Activated B cell treated with CpG ODN at 0.5 μM for 24 hours (primary cell): ENCODE measurements around the gene CROCC. TPM values are rescaled to one million over a fixed set of nuclear protein-coding genes. Genes with fewer than 3 reads are reported as not detected.

Source experiments
- ATAC-seq: fragments of 200-7000 bp; cut with Tn5 transposase; one replicate; pipeline ENCODE4 v1.10.0; 2021; ENCODE audit warnings: low read depth, mild to moderate bottlenecking, moderate library complexity
- CTCF ChIA-PET: fragments of 350-600 bp; sonication (Branson Sonifier 250); formaldehyde crosslinking; loops from one replicate; lab custom pipeline; 2021; ENCODE audit warnings: antibody characterized with exemption; lab: Charles Lee
- POLR2A ChIA-PET: fragments of 350-600 bp; sonication (Branson Sonifier 250); formaldehyde crosslinking; loops from one replicate; lab custom pipeline; 2021; ENCODE audit warnings: antibody characterized with exemption; lab: Charles Lee
- DNase-seq: peaks from one replicate; pipeline ENCODE4 v3.0.0; 2022
- H3K27ac Mint-ChIP-seq: one replicate; pipeline ENCODE4 v1.8.0; 2020; ENCODE audit warnings: mixed read lengths
- H3K27me3 Mint-ChIP-seq: one replicate; pipeline ENCODE4 v1.8.0; 2021; ENCODE audit warnings: mixed read lengths
- H3K36me3 Mint-ChIP-seq: one replicate; pipeline ENCODE4 v1.8.0; 2021; ENCODE audit warnings: low read depth, mixed read lengths
- H3K4me1 Mint-ChIP-seq: one replicate; pipeline ENCODE4 v1.8.0; 2021; ENCODE audit warnings: mixed read lengths
- H3K4me3 Mint-ChIP-seq: one replicate; pipeline ENCODE4 v1.8.0; 2020; ENCODE audit warnings: mild to moderate bottlenecking, mixed read lengths
- H3K9me3 Mint-ChIP-seq: one replicate; pipeline ENCODE4 v1.8.0; 2020; ENCODE audit warnings: mixed read lengths
- CTCF ChIP-seq: fragments of 200-600 bp; IDR thresholded peaks from one replicate; pipeline ENCODE4 v1.8.0; 2022; ENCODE audit warnings: antibody characterized with exemption, mild to moderate bottlenecking
- intact Hi-C: fragments of 100-400 bp; cut with micrococcal nuclease; formaldehyde crosslinking; loops from one replicate; pipeline ENCODE4 v1.15.1; 2024
- total RNA-seq: library from RNA; stranded (reverse); gene quantifications from 2 replicates; pipeline ENCODE4 v1.2.3, GENCODE V29; 2022

The CROCC gene
- total RNA-seq, 1 donor from 2014 or later = 30.4 TPM

DNA sequence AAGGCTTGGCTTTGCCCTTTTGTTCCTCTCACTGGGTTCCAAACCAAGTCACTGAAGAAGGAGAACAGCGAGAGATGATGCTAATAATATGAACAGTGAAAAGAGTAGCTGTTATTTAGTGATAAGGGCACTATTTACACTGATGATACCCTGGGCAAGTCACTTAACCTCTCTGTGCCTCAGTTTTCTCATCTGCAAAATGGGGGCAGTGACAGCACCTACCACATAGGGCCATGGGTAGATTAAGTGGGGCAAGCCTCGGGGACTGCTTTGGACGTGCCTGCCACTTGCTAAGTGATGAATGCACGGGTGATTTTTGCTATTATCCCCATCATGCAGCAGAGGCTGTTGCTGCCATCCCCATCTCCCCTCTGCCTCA lies 80.8 kb downstream of the CROCC start:
- intact Hi-C loops = no loop called here
- ATAC-seq (no peak), DNase-seq (no peak)
- ChIA-PET CTCF (no interaction called here), POLR2A (no interaction called here)
- no peaks in the 10 kb centered on the region for H3K9me3 Mint-ChIP-seq
- H3K36me3 Mint-ChIP-seq = peaks cover 52% of the 10 kb centered on the region
- no peak overlapping the region for H3K4me3 Mint-ChIP-seq
- H3K4me1 Mint-ChIP-seq = no peaks in the 10 kb centered on the region
- H3K27me3 Mint-ChIP-seq = no peaks in the 10 kb centered on the region
- H3K27ac Mint-ChIP-seq = no peak overlapping the region
- no peak for TF ChIP-seq CTCF

GRCh38 chr1:17004466-17005364 lies 83.0 kb downstream of the CROCC start:
- DNase-seq = no peak
- Mint-ChIP-seq H3K36me3 (peaks cover 36% of the 10 kb centered on the region), H3K27ac (no peak overlapping the region), H3K4me3 (no peak overlapping the region), H3K9me3 (no peaks in the 10 kb centered on the region), H3K27me3 (no peaks in the 10 kb centered on the region), H3K4me1 (peaks cover 5% of the 10 kb centered on the region)
- ChIA-PET POLR2A (interaction anchor here (0.6 kb wide), 1 partner anchor 23 kb away, joined by 8 read pairs; no protein-coding TSS in a partner anchor), CTCF (no interaction called here)
- no peak for TF ChIP-seq CTCF
- no peak for ATAC-seq
- intact Hi-C loops = no loop called here

DNA sequence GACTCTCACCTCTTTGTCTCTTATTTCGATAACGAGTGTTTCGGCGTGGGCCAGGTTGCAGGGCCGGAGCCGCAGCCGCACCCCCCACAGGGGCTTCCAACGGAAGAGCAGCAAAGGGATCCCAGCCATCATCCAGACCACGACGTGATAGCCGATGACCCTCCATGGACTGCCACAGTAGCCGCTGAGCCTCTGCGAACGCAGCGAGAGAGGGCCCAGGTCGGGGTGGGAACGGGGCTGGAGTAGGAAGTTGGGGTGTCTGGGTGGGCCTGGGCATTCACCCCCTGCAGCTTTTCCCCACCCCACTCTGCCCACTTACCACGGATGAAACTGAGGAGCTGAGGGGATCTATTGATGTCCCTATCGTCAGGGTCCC lies 83.6 kb downstream of the CROCC start:
- no peak for TF ChIP-seq CTCF
- CTCF ChIA-PET = no interaction called here
- DNase-seq (no peak), ATAC-seq (no peak)
- POLR2A ChIA-PET = no interaction called here
- no peaks in the 10 kb centered on the region for H3K9me3 Mint-ChIP-seq
- no peak overlapping the region for H3K4me3 Mint-ChIP-seq
- intact Hi-C loops = no loop called here
- peaks cover 33% of the 10 kb centered on the region for H3K36me3 Mint-ChIP-seq
- no peak overlapping the region for H3K27ac Mint-ChIP-seq
- peaks cover 11% of the 10 kb centered on the region for H3K4me1 Mint-ChIP-seq
- no peaks in the 10 kb centered on the region for H3K27me3 Mint-ChIP-seq

- ATAC-seq (no peak), DNase-seq (no peak)
- H3K27ac Mint-ChIP-seq = no peak overlapping the region
- no peaks in the 10 kb centered on the region for H3K27me3 Mint-ChIP-seq
- TF ChIP-seq CTCF = no peak
- peaks cover 22% of the 10 kb centered on the region for H3K4me1 Mint-ChIP-seq
- CTCF ChIA-PET = no interaction called here
- POLR2A ChIA-PET = interaction anchor here (0.6 kb wide), 1 partner anchor 493 kb away, joined by 3 read pairs; no protein-coding TSS in a partner anchor
- peaks cover 23% of the 10 kb centered on the region for H3K36me3 Mint-ChIP-seq
- H3K4me3 Mint-ChIP-seq = no peak overlapping the region
- intact Hi-C loops = no loop called here
- no peaks in the 10 kb centered on the region for H3K9me3 Mint-ChIP-seq
These were observed 85.4 kb downstream of the CROCC start for GRCh38 chr1:17007121-17007520.

DNA sequence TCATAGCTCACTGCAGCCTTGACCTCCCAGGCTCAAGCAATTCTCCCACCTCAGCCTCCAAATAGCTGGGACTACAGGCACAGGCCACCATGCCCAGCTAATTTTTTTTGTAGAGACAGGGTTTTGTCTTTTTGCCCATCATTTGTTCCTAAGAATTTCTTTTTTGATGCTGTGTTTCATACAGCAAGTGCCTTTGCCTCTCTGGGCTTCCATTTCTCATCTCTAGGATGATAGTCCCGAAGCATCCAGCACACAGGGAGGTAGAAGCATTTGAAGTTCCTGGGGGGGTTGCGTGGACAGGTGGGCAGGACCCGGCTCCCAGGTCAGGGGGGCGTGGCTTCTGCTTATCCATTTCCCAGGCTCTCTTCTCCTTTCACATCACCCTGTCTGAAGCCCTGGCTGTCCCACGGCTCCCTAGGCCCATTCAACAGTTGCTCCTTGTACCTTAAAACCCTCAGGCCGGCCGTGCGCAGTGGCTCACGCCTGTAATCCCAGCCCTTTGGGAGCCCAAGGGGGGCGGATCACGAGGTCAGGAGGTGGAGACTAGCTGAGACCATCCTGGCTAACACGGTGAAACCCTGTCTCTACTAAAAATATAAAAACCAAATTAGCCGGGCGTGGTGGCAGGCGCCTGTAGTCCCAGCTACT lies 86.6 kb downstream of the CROCC start:
- DNase-seq (no peak), ATAC-seq (no peak)
- no peak overlapping the region for H3K27ac Mint-ChIP-seq
- H3K27me3 Mint-ChIP-seq = no peaks in the 10 kb centered on the region
- no peaks in the 10 kb centered on the region for H3K9me3 Mint-ChIP-seq
- POLR2A ChIA-PET = no interaction called here
- peaks cover 24% of the 10 kb centered on the region for H3K4me1 Mint-ChIP-seq
- intact Hi-C loops = no loop called here
- peaks cover 14% of the 10 kb centered on the region for H3K36me3 Mint-ChIP-seq
- no peak overlapping the region for H3K4me3 Mint-ChIP-seq
- TF ChIP-seq CTCF = no peak
- CTCF ChIA-PET = no interaction called here
